BJ (cell line): Measurements from ENCODE around the gene MIB2. TPM values are rescaled to one million over a fixed set of nuclear protein-coding genes. Genes with fewer than 3 reads are reported as not detected.

Source experiments
- CTCF ChIA-PET: fragments of 350-600 bp; formaldehyde crosslinking; extraction: SDS; loops from one replicate; lab custom pipeline; 2021; ENCODE audit warnings: antibody characterized with exemption, inconsistent platforms; lab: Yijun Ruan, JAX
- POLR2A ChIA-PET: fragments of 300-600 bp; sonication (Branson Sonifier 250); formaldehyde crosslinking; extraction: SDS; loops from one replicate; lab custom pipeline; 2021; ENCODE audit warnings: antibody characterized with exemption; lab: Charles Lee
- DNase-seq: peaks from one replicate; pipeline ENCODE4 v3.0.0-alpha.2; 2011; ENCODE audit warnings: low read depth
- H3K27me3 ChIP-seq: 2 replicates; pipeline ENCODE4 v1.6.0; 2011; ENCODE audit warnings: low read length; ENCODE audit not compliant: control insufficient read depth, insufficient read depth
- H3K36me3 ChIP-seq: 2 replicates; pipeline ENCODE4 v1.5.1; 2011; ENCODE audit warnings: low read length; ENCODE audit not compliant: control insufficient read depth, insufficient read depth
- H3K4me3 ChIP-seq: 2 replicates; pipeline ENCODE4 v1.5.1; 2011; ENCODE audit warnings: low read depth, mild to moderate bottlenecking, control low read depth, low read length
- polyA plus RNA-seq: library from polyadenylated mRNA; depleted of rRNA; stranded (reverse); fragments of >200 nt; gene quantifications from 2 replicates; pipeline ENCODE4 v1.2.3, GENCODE V29; 2011
- TF ChIP-seq, protein P1 (sequence below): IDR thresholded peaks from 2 replicates; pipeline ENCODE4 v1.5.1; 2011; ENCODE audit warnings: low read depth, mild to moderate bottlenecking, control low read depth, inconsistent platforms, low read length, moderate library complexity; ENCODE audit not compliant: insufficient read depth

MIB2 gene
- polyA plus RNA-seq, 1 experiment = 23.1 TPM

- Histone ChIP-seq H3K36me3 (peaks cover 24% of the 10 kb centered on the region), H3K4me3 (no peak overlapping the region), H3K27me3 (no peaks in the 10 kb centered on the region)
- POLR2A ChIA-PET = no interaction called here
- CTCF ChIA-PET = interaction anchor here (0.8 to 1.2 kb wide), 4 partner anchors 63 to 245 kb away, joined by 3 to 6 read pairs (median 4); no protein-coding TSS in a partner anchor
- TF ChIP-seq, protein P1, sequence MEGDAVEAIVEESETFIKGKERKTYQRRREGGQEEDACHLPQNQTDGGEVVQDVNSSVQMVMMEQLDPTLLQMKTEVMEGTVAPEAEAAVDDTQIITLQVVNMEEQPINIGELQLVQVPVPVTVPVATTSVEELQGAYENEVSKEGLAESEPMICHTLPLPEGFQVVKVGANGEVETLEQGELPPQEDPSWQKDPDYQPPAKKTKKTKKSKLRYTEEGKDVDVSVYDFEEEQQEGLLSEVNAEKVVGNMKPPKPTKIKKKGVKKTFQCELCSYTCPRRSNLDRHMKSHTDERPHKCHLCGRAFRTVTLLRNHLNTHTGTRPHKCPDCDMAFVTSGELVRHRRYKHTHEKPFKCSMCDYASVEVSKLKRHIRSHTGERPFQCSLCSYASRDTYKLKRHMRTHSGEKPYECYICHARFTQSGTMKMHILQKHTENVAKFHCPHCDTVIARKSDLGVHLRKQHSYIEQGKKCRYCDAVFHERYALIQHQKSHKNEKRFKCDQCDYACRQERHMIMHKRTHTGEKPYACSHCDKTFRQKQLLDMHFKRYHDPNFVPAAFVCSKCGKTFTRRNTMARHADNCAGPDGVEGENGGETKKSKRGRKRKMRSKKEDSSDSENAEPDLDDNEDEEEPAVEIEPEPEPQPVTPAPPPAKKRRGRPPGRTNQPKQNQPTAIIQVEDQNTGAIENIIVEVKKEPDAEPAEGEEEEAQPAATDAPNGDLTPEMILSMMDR = peak; percentile 38
- no peak for DNase-seq
Observed at GRCh38 chr1:1665815-1666251, 50.5 kb downstream of the MIB2 start.

DNA sequence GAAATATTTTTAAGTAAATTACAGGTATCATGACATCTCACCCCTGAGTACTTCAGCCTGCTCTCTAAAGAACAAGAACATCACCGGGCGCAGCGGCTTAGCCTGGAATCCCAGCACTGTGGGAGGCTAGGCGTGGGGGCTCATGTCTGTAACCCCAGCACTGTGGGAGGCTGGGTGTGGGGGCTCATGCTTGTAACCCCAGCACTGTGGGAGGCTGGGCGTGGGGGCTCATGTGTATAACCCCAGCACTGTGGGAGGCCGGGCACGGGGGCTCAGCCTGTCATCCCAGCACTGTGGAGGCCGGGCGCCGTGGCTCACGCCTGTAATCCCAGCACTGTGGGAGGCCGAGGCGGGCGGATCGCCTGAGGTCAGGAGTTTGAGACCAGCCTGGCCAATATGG lies 51.2 kb downstream of the MIB2 start:
- no peaks in the 10 kb centered on the region for H3K27me3 ChIP-seq
- CTCF ChIA-PET = interaction anchor here (1.2 kb wide), 1 partner anchor 63 kb away, joined by 6 read pairs; no protein-coding TSS in a partner anchor

DNA sequence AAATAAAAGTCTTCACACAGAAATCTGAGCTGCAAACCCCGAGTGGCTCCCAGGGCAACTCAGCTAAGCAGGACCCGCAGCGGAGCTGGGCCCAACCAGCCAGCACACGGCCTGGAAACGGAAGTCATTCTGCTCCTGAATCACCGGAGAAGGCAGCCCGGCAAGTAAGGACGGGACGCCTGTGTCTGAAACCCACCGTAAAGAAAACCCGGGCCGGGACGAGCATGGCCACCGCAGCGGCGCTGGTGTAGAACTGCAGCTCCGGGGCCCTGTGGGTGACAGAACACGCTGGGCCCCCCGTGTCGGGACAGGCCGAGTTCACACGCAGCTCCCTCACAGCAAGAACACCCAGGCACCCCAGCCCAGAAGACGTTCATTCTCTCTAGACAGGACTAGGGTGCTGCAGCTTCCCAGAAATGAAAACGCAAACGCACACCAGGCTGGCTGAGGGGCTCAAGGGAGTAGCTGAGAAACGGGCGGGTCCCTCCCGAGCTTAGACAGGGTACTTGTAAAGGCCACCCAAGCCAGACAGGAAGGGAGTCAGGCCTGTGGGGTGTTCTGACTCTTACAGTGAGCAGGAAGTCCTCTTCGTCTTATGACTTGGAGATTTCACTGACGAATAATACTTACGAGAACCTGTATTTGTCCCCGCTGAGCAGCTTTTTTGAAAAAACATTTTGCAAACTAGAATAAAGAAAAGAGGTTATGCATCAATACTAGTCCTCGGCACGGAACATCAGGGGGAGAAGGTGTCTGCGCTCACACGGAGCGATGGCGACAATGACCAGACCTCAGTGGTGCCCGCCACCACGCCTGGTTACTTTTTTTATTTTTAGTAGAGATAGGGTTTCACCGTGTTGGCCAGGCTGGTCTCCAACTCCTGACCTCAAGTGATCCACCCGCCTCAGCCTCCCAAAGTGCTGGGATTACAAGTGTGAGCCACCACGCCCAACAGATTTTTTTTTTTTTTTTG lies 54.5 kb downstream of the MIB2 start:
- POLR2A ChIA-PET = no interaction called here
- DNase-seq = no peak
- Histone ChIP-seq H3K36me3 (peaks cover 34% of the 10 kb centered on the region), H3K4me3 (no peak overlapping the region), H3K27me3 (no peaks in the 10 kb centered on the region)
- CTCF ChIA-PET = interaction anchor here (1.1 to 1.5 kb wide), 2 partner anchors 10 to 11 kb away, joined by 3 read pairs; no protein-coding TSS in a partner anchor
- TF ChIP-seq, protein P1 = no peak

More for the DNA sequence above, 51.2 kb downstream of the MIB2 start:
- no peak overlapping the region for H3K4me3 ChIP-seq
- POLR2A ChIA-PET = no interaction called here
- H3K36me3 ChIP-seq = peaks cover 30% of the 10 kb centered on the region
- DNase-seq = no peak
- TF ChIP-seq, protein P1 = no peak

DNA sequence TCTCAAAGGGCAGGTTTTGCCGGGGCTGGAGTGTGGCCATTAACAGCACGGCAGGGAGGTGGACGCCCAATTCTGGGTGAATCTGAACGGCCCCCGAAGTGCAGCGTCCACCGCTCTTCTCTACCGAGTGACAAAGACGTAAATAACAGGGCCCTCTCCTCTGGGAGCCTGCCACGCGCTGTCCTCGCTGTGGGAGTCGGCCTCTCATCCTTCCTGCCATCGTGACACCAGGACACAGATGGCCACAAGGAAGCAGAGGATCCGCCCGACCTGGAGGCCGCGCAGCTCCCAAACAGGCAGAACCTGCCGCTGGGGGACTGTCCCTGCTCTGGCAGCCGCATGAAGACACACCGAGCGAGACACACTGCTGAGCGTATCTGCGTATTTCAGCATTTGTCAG lies 55.6 kb downstream of the MIB2 start:
- Histone ChIP-seq H3K36me3 (peaks cover 23% of the 10 kb centered on the region), H3K4me3 (no peak overlapping the region), H3K27me3 (no peaks in the 10 kb centered on the region)
- ChIA-PET POLR2A (no interaction called here), CTCF (interaction anchor here (1.5 kb wide), 1 partner anchor 10 kb away, joined by 3 read pairs; no protein-coding TSS in a partner anchor)
- TF ChIP-seq, protein P1 = no peak
- DNase-seq = no peak
